IPS DF 19.7 (cell line): ENCODE measurements around the gene CROCC2.

Source experiments
- DNase-seq: peaks from one replicate; pipeline ENCODE4 v3.0.0-alpha.2; 2013; ENCODE audit warnings: low read depth, low spot score

CROCC2 gene

DNA sequence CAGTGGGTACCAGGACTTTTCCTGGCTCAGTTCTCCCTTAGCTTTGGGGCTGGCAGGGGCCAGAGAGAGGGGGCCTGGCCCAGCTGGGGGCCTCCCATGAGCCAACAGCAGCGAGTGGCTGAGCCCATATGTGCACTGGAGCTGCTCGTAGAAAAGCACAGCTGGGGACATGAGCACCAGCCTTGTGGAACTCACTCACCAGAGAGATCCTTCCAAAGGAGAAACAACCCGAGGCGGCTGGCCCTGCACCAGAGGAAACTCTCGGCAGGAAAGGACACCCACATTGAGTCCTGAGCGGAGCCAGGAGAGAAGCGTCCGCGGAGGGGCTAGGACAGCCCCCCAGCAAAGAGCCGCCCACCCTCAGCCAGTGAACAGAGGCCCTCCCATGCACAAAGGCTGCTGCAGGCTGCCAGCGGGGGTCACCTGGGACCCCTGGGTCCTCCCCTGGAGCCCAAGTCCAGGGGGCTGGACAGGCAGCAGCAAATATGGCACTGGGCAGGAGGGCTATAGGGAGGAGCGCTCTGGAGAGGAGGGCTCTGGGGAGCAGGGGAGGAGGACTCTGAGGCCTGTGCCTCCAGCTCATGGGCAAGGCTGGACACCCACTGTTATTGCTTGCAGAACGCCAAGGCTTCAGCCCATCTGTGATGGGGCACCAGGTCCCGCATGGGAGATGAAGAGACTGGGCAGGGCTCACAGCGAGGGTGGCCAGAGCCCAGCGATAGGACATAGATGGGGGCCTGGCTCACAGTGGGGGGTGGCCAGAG, 50.2 kb downstream of the CROCC2 start:
- DNase-seq, result no peak

GRCh38 chr2:240956935-240957655, 51.0 kb downstream of the CROCC2 start:
- DNase-seq, result no peak

GRCh38 chr2:240957656-240958365, 51.7 kb downstream of the CROCC2 start:
- no peak for DNase-seq

- no peak for DNase-seq
These were observed 52.5 kb downstream of the CROCC2 start for GRCh38 chr2:240958366-240959213.

GRCh38 chr2:240959214-240959940, 53.2 kb downstream of the CROCC2 start:
- no peak for DNase-seq

GRCh38 chr2:240959941-240960308, 53.8 kb downstream of the CROCC2 start:
- no peak for DNase-seq

DNA sequence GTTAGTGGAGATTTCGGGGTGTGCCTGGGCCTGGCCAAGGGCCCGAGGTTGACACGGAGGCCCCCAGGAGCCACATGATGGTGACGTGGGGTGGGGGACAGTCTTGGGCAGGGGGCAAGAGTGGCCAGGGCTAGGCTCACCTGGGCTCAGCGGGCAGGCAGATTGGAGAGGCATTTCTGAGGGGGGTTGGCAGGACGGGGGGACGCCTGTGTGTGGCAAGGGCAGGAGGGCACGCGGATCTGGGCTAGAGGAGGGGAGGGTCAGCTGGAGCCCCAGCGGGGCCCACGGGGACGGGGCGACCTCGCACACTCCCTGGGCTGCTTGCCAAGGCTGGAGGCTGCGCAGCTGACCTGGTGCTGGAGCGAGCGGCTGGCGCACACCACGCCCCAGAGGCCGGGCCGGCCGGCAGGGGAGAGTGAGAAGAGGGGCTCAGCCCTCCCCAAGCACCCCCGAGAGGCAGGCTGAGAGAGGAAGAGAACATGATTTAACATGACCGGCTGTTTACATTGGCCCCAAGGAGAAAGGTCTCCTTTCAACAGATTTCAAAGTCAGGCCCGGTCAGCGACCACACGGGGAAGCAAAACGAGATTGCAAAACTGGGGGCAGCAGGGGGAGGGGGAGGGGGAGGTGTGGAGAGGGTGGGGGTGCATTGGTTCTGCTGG, 54.3 kb downstream of the CROCC2 start:
- no peak for DNase-seq

GRCh38 chr2:240960971-240961876, 55.1 kb downstream of the CROCC2 start:
- DNase-seq, result no peak

- no peak for DNase-seq
These were observed 55.8 kb downstream of the CROCC2 start for GRCh38 chr2:240961910-240962299.

DNA sequence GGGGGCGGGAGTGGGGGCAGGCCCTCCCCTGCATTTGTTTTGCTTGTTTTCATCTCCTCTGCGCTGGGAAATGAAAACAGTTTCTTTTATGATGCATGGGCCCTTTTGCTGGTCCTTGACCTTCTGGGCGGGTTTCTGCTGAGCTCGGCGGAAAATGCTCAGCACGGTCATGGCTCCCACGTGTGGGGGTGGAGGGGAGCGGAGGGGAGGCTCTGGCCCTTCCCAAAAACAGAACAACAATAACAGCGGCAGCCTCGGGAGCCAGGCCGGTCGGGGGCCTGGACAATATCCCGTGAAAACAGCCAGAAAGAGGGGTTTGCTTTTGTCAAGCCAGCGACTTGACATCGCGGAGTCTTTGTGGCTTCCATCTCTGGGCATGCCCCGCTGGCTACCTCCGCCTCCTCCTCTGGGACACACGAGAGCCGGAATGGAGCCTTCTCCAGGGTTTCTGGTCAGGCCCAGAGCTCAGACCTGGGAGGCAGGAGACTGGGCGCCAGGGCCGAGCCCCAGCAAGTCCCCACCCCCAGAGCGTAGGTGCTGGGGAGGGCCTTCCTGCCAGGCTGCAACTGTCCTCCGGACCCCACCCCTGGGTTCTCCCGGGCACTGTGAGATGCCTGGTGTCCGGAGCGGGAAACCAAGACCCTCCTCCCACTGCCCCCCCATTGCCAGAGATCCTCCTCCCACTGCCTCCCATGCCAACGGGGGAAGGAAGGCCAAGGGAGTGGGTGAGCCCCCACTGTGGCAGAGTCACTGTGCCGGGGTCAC, 56.3 kb downstream of the CROCC2 start:
- no peak for DNase-seq

DNA sequence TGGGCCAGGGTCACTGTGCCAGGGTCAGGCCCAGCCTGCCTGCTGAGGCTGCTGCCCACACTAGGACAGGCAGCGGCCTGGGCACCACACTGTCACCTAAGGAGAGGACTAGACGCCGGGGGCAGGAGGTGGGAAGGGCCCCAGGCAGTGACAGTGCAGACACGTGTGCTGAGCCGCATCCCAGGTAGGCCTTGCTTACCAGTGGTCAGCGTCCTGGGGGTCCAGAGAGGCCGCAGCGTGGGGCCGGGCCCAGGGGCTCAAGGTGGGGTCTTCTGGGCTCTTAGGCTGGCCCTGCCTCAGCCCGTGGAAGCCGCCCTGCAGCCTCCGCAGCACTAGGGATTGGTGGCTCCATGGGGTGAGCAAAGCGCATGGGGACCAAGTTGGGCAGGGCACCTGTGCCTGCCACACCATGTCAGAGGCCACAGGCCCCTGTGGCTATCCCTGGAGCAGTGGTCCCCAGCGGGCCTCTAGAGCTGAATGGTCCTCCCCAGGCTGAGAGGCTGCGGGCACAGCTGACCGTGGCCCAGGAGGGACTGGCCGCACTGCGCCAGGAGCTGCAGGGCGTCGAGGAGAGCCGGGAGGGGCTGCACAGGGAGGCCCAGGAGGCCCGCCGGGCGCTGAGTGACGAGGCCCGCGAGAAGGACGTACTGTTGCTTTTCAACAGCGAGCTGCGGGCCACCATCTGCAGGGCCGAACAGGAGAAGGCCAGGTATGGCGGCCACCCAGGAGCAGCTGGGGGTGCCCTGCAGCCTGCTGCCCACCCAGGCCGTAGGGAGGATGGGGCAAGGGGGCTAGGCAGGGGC, 57.1 kb downstream of the CROCC2 start:
- no peak for DNase-seq

- DNase-seq, result no peak
These were observed 58.0 kb downstream of the CROCC2 start for GRCh38 chr2:240963868-240964703.

DNA sequence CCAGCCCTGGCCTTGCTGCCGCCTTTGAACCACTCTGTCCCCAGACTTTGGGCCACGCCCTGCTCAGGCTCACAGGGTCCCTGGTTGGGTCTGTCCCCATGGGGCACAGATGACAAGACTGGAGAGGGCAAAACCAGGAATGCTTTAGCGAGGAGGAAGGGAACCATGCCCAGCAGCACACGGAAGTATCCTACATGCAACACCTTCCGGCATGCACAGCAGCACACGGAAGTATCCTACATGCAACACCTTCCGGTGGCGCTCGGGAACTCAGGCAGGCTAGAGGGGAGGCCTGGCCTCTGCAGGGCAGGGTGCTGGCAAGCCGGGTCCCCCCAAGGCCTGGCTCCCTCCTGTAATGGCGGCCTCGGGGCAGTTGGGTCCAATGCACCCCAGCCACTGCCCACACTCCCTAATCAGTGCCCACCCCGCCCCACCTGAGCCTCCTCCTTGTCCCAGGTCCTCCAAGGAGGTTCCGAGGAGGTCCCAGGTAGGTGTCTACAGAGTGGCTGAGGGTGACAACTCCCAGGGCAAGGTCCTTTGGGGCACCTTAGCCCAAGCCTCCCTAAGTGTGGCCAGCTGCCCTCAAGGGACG, 58.7 kb downstream of the CROCC2 start:
- no peak for DNase-seq

GRCh38 chr2:240965296-240965904, 59.3 kb downstream of the CROCC2 start:
- no peak for DNase-seq

DNA sequence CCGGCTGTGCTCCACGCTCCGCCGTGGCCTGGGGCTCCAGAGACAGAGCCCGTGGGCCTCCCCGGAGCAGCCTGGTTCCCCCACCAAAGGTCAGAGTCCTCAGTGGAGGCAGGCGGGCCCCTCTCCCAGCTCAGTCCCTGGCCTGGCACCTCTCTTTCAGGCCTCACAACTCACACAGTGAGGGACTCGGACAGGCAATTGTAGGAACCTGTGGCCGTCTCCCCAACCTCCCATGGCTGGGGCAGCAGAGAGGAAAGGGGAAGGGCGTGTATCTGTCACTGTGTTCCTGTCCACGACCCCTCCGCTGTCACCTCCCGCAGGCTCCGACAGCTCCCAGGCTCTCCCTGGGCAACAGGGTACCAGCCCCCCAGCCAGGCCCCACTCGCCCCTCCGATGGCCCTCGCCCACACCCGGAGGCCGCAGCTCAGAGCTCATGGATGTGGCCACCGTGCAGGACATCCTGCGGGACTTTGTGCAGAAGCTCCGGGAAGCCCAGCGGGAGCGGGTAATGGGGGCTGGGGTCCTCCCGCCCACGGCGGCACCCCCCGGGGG, 59.8 kb downstream of the CROCC2 start:
- no peak for DNase-seq

DNA sequence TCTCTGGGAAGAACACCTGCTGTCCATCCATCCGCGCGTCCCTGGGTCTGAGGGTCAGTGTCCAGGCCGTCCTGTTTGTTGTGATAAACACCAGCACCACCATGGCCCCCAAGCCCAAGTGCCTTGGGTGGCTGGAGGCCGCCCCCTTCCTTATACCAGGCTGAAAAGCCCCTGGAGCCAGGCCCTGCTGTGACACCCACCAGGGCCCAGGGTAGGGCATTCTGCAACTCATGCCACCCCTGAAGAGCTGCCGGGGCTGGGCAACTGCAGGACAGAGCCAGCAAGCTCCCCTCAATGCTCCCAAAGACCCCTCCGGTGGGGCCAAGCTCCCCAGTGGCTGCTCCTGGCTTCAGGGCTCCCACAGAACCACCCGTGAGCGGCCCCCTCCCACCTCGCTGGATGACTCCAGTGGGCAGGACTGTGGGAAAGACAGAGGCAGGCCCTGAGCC, 60.3 kb downstream of the CROCC2 start:
- no peak for DNase-seq
